Measurements from ENCODE around the gene ARID1B. TPM values are rescaled to one million over a fixed set of nuclear protein-coding genes. Genes with fewer than 3 reads are reported as not detected.

Gene ARID1B
- total RNA-seq, 2 donors from 2014 or later: 65.1 to 99.4 TPM

DNA sequence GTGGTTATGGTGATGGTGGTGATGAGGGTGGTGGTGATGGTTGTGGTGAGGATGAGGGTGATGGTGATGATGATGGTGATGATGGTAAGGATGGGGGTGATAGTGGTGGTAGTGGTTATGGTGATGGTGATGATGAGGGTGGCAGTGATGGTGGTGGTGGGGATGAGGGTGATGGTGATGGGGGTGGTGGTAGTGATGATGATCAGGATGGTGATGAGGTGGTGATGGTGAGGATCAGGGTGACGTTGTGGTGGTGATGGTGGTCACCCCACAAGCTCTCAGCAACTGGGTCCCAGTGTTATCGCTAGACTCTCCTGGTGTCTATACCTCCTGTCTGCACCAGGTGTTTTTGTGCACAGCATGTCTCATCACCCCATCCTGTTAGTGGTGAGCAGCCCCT, 461.2 kb downstream of the ARID1B start:
- Histone ChIP-seq H3K9me3 (no peaks in the 10 kb centered on the region), H3K4me1 (replicated peaks) (peaks cover 13% of the 10 kb centered on the region), H3K27ac (no peak overlapping the region), H3K4me3 (no peak overlapping the region), H3K27me3 (replicated peaks; ENCODE audit: insufficient read depth) (no peaks in the 10 kb centered on the region), H3K36me3 (no peaks in the 10 kb centered on the region)
- intact Hi-C loops (cut with DNase I): no loop called here
- DNase-seq (ENCODE audit: low spot score): no peak
- TF ChIP-seq, protein P1, sequence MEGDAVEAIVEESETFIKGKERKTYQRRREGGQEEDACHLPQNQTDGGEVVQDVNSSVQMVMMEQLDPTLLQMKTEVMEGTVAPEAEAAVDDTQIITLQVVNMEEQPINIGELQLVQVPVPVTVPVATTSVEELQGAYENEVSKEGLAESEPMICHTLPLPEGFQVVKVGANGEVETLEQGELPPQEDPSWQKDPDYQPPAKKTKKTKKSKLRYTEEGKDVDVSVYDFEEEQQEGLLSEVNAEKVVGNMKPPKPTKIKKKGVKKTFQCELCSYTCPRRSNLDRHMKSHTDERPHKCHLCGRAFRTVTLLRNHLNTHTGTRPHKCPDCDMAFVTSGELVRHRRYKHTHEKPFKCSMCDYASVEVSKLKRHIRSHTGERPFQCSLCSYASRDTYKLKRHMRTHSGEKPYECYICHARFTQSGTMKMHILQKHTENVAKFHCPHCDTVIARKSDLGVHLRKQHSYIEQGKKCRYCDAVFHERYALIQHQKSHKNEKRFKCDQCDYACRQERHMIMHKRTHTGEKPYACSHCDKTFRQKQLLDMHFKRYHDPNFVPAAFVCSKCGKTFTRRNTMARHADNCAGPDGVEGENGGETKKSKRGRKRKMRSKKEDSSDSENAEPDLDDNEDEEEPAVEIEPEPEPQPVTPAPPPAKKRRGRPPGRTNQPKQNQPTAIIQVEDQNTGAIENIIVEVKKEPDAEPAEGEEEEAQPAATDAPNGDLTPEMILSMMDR (IDR thresholded peaks at IDR 0.05): no peak
- 87% methylated on average over 2 of the region's 2 CpGs for WGBS

DNA sequence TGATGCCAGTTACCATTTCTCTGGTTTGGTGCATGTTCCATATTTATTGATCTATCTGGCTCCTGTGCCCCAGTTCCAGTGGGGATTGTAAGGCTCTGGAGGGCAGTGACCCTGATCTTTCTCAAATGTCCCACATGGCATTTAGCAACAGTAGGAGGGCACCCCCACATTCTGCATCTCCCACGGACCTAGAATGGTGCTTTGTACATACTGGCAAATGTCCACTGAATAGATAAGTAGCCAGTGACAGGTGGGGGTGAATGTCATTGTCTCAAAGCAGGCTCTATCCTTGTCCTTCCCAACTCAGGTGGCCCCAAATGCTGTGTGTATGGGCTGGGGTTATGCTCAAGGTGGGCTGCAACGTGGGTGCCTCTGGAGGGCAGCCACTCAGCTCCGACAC, 462.0 kb downstream of the ARID1B start:
- no peaks in the 10 kb centered on the region for H3K27me3 ChIP-seq (replicated peaks; ENCODE audit: insufficient read depth)
- no peaks in the 10 kb centered on the region for H3K9me3 ChIP-seq
- intact Hi-C loops (cut with DNase I): no loop called here
- 68% methylated on average over 3 of the region's 3 CpGs for WGBS
- no peak overlapping the region for H3K4me3 ChIP-seq
- no peak for DNase-seq (ENCODE audit: low spot score)
- H3K4me1 ChIP-seq (replicated peaks): peaks cover 13% of the 10 kb centered on the region
- no peaks in the 10 kb centered on the region for H3K36me3 ChIP-seq
- H3K27ac ChIP-seq: peak overlapping the region in 1 of 2 donors; percentile 77
- TF ChIP-seq POLR2AphosphoS5 (IDR thresholded peaks at IDR 0.05) (no peak), POLR2A (IDR thresholded peaks at IDR 0.05) (no peak)
- TF ChIP-seq, protein P1 (IDR thresholded peaks at IDR 0.05): no peak

DNA sequence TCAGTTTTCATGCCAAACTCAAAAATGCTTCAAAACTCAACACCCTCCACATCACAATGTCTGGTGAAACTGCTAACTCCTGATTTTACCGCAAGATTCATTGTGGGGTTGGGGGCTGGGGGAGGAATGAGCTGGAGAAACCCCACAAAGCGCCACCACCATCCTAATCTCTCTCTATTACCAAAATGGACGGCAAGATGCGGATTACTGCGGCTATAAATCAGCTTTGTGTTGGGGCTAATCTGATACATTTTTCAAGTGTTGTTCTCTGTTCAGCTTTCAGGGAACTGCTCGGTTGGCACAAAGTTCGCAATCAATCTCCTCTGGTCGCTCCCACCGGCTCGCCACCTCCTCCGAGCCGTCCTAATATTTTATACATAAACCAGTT, 462.5 kb downstream of the ARID1B start:
- Histone ChIP-seq H3K9me3 (no peaks in the 10 kb centered on the region), H3K27ac (peak overlapping the region; percentile 56 to 77), H3K36me3 (no peaks in the 10 kb centered on the region), H3K4me3 (peak overlapping the region; percentile 16 to 21), H3K27me3 (replicated peaks; ENCODE audit: insufficient read depth) (no peaks in the 10 kb centered on the region), H3K4me1 (replicated peaks) (peaks cover 13% of the 10 kb centered on the region)
- DNase-seq (ENCODE audit: low spot score): no peak
- TF ChIP-seq, protein P1 (IDR thresholded peaks at IDR 0.05): no peak
- TF ChIP-seq POLR2AphosphoS5 (IDR thresholded peaks at IDR 0.05): no peak
- TF ChIP-seq POLR2A (IDR thresholded peaks at IDR 0.05): no peak
- intact Hi-C loops (cut with DNase I): no loop called here
- 47% methylated on average over 12 of the region's 12 CpGs for WGBS

DNA sequence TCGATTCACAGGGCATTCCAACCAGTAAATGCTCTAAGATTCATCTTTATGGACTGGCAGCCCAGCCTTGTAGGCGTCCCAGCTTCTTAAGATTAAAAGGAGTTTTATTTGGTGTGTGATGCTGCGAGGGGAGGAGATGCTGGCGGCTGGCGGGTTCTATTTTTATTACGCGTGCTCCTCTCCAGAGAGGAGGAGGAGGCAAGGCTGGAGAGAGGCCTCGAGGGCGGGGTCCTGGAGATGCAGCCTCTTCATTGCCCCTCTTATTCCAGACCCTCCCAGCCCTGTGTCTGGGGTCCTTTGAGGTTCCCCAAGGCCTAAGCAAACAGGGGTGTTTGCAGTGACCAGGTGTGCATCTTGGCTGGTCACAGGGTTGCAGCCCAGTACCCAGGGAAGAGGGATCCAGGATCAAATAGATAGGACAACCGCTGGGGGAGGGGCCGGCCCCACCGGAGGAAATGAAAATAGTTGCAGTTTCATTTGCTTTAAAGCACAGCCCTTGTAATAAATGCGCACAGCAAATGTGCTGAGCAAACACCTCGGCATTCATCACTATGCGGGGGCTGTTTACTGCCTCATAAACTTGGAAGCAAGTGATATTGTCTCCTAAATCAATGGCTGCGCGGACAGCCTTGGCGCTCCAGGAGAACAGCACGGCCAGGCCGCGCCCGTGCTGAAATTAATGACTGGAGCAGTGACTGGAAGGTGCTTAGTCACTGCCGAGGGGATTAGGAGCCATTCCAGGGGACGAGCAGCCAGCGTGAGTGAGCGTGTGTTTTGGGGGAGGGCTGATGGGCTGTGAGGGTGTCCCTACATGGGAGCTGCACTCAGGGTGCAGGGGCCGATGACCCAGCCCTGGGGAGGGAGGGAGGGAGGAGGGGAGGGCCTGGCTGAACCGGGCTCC, 463.1 kb downstream of the ARID1B start:
- intact Hi-C loops (cut with DNase I): no loop called here

More for the DNA sequence above, 463.1 kb downstream of the ARID1B start:
- no peaks in the 10 kb centered on the region for H3K27me3 ChIP-seq (replicated peaks; ENCODE audit: insufficient read depth)
- H3K4me1 ChIP-seq (replicated peaks): peaks cover 13% of the 10 kb centered on the region
- no peaks in the 10 kb centered on the region for H3K9me3 ChIP-seq
- H3K36me3 ChIP-seq: no peaks in the 10 kb centered on the region
- H3K27ac ChIP-seq: peak overlapping the region; percentile 56 to 77
- peak overlapping the region; percentile 16 to 21 for H3K4me3 ChIP-seq
- peak; percentile 61 for DNase-seq (ENCODE audit: low spot score)
- WGBS: 8% methylated on average over 28 of the region's 28 CpGs
- TF ChIP-seq, protein P1 (IDR thresholded peaks at IDR 0.05): no peak
- peak; percentile 58 for TF ChIP-seq POLR2AphosphoS5 (IDR thresholded peaks at IDR 0.05)
- TF ChIP-seq POLR2A (IDR thresholded peaks at IDR 0.05): no peak

All from prostate gland (tissue), 2 donors.